ENCODE data around the gene ELAC1. TPM values are rescaled to one million over a fixed set of nuclear protein-coding genes. Genes with fewer than 3 reads are reported as not detected.

ELAC1 gene
- total and polyA plus RNA-seq, 2 of the 8 experiments (the other 6 are each of a cell fraction or from before 2014, with no cell fraction given): 2.3 to 3.4 TPM

GRCh38 chr18:50982802-50983179 lies 15.0 kb downstream of the ELAC1 start:
- Histone ChIP-seq H3K27ac (ENCODE audit: low read depth, low read length) (no peak overlapping the region), H2BK20ac (ENCODE audit: low read length) (no peak overlapping the region), H3K23ac (ENCODE audit: insufficient read length) (no peak overlapping the region), H3K23me2 (ENCODE audit: low read depth, low read length) (no peaks in the 10 kb centered on the region), H3K9ac (replicated peaks in 1 of 4; ENCODE audit: extremely low read depth in 1 of 4, low read depth in 3 of 4, low read length in 3 of 4) (no peak overlapping the region), H3K14ac (ENCODE audit: insufficient read length) (no peak overlapping the region), H2BK120ac (replicated peaks; ENCODE audit: low read depth, low read length) (no peak overlapping the region), H2AK5ac (ENCODE audit: low read depth, low read length) (no peak overlapping the region), H4K20me1 (replicated peaks in 1 of 2; ENCODE audit: control insufficient read depth in 1 of 2, insufficient read depth in 2 of 2, low read length in 2 of 2) (no peaks in the 10 kb centered on the region), H3K79me1 (ENCODE audit: low read depth, low read length) (no peaks in the 10 kb centered on the region), H3K56ac (replicated peaks; ENCODE audit: insufficient read length, low read depth, low read length) (no peak overlapping the region), H3K4ac (replicated peaks; ENCODE audit: insufficient read length, low read depth, low read length) (no peak overlapping the region), H2BK12ac (ENCODE audit: low read depth, low read length) (no peak overlapping the region), H2AFZ (ENCODE audit: low read length) (no peak overlapping the region), H3K9me3 (ENCODE audit: insufficient read depth in 2 of 2, low read depth in 1 of 2, low read length in 1 of 2) (0 out of 4 replicates have a peak, but pooled peaks cover 2 to 4% of the 10 kb centered on the region in 2 experiments), H3K27me3 (replicated peaks in 1 of 4; ENCODE audit: control insufficient read depth in 3 of 4, extremely low read depth in 1 of 4, insufficient read depth in 3 of 4, low read length in 3 of 4) (no peaks in the 10 kb centered on the region), H2BK15ac (ENCODE audit: low read length) (no peak overlapping the region), H3K4me3 (ENCODE audit: extremely low read depth in 1 of 4, insufficient read depth in 2 of 4, low read depth in 3 of 4, low read length in 4 of 4) (no peak overlapping the region), H3K4me1 (replicated peaks in 1 of 4; ENCODE audit: control insufficient read depth in 3 of 4, insufficient read depth in 4 of 4, low read length in 3 of 4) (no peaks in the 10 kb centered on the region), H3K4me2 (ENCODE audit: insufficient read depth in 1 of 2, low read depth in 2 of 2, low read length in 2 of 2) (no peak overlapping the region), H3K36me3 (ENCODE audit: control insufficient read depth in 2 of 4, insufficient read depth in 4 of 4, low read length in 3 of 4) (peaks cover 0 to 3% (median 1%) of the 10 kb centered on the region in 4 experiments; a peak in 1 of 8 replicates), H4K5ac (ENCODE audit: insufficient read length, low read depth, low read length) (no peak overlapping the region), H3K18ac (ENCODE audit: extremely low read depth, low read length) (no peak overlapping the region), H3K79me2 (ENCODE audit: control insufficient read depth in 1 of 2, insufficient read depth in 2 of 2, low read length in 2 of 2) (no peaks in the 10 kb centered on the region), H2BK5ac (ENCODE audit: low read depth, low read length) (no peak overlapping the region), H4K91ac (replicated peaks; ENCODE audit: insufficient read length, low read length) (no peak overlapping the region), H4K8ac (ENCODE audit: extremely low read depth, insufficient read depth, low read length) (no peak overlapping the region)
- WGBS, 2 experiments (ENCODE audit: extremely low coverage in 1 of 2, insufficient coverage in 1 of 2, insufficient read length in 1 of 2, insufficient replicate concordance in 2 of 2, low coverage in 1 of 2, low lambda C conversion rate in 2 of 2, missing lambda C conversion rate in 1 of 2): 93 to 100% methylated on average over 1 to 3 of the region's 3 CpGs
- ChIA-PET CTCF (ENCODE audit: partially characterized antibody) (interaction anchor here (0.6 to 1.2 kb wide), 2 partner anchors 9 to 24 kb away, joined by 3 to 4 read pairs; no protein-coding TSS in a partner anchor), POLR2A (ENCODE audit: partially characterized antibody) (interaction anchor here (1.0 kb wide), 1 partner anchor 47 kb away, joined by 3 read pairs; the partner anchor contains the start of gene SMAD4)
- no peak for TF ChIP-seq SIN3A (conservative IDR thresholded peaks at IDR 0.05 in 1 of 2, IDR thresholded peaks at IDR 0.05 in 1 of 2; ENCODE audit: low read depth in 1 of 2, low read length in 2 of 2)
- TF ChIP-seq SRF (IDR thresholded peaks at IDR 0.05; ENCODE audit: low read depth, low read length): peak; percentile 55; the same call in 1 of the 2 replicates
- TF ChIP-seq CTCF (IDR thresholded peaks at IDR 0.05; ENCODE audit: control extremely low read depth in 1 of 3, insufficient read depth in 1 of 3, low read depth in 1 of 3, low read length in 3 of 3): peak in 1 of 3 experiments; percentile 3; a peak in 1 of 4 replicates
- FAIRE-seq (no peak), DNase-seq (ENCODE audit: low read depth in 1 of 2, low spot score in 2 of 2) (no peak)

All from H1 (cell line).